MM.1S (cell line): ENCODE results near the gene MYOF.

Source experiments
- CTCF ChIP-seq: fragments of 300-600 bp; sonication (generic); IDR thresholded peaks from 2 replicates; pipeline ENCODE4 v1.5.1; 2016; ENCODE audit warnings: antibody characterized with exemption, low read length, mixed read lengths
- EZH2 ChIP-seq: fragments of 300-600 bp; sonication (generic); optimal IDR thresholded peaks from 2 replicates; pipeline ENCODE3; 2017; ENCODE audit warnings: low read depth, mild to moderate bottlenecking, antibody characterized with exemption, low read length, mixed read lengths
- EZH2phosphoT487 ChIP-seq: fragments of 300-600 bp; sonication (generic); IDR thresholded peaks from 2 replicates; pipeline ENCODE4 v1.6.1; 2018; ENCODE audit warnings: antibody characterized with exemption, low read length

- TF ChIP-seq CTCF (no peak), EZH2phosphoT487 (no peak), EZH2 (no peak)
Measured at GRCh38 chr10:93368210-93368609, 113.9 kb downstream of the MYOF start.
